Psoas muscle (tissue), 8 donors: Measurements from ENCODE around the gene C1QB. TPM values are rescaled to one million over a fixed set of nuclear protein-coding genes. Genes with fewer than 3 reads are reported as not detected.

Source experiments
- ATAC-seq, 4 donors: fragments of 200-7000 bp; cut with Tn5 transposase; one replicate each; pipeline ENCODE4 v1.9.1; 2020; ENCODE audit warnings: moderate library complexity in 3 of 4, mild to moderate bottlenecking in 2 of 4
- DNase-seq, 2 donors: peaks; one replicate each; pipeline ENCODE4 v3.0.0-alpha.2; 2020
- H3K27ac ChIP-seq: fragments of 200-600 bp; one replicate; pipeline ENCODE4 v1.8.0; 2022
- H3K27me3 ChIP-seq, 3 donors: fragments of 200-600 bp in 1 of 3; one replicate each; pipeline versions ENCODE4 v1.6.1 to v1.8.0; 2013 to 2022; ENCODE audit warnings: low read length in 2 of 3, mild to moderate bottlenecking in 2 of 3, moderate library complexity in 1 of 3; ENCODE audit not compliant: insufficient read depth in 3 of 3
- H3K36me3 ChIP-seq, 2 donors: fragments of 200-600 bp in 1 of 2; one replicate each; pipeline versions ENCODE4 v1.6.1 to v1.8.0; 2013 to 2022; ENCODE audit warnings: low read depth in 1 of 2, mild to moderate bottlenecking in 1 of 2, moderate library complexity in 1 of 2; ENCODE audit not compliant: insufficient read depth in 1 of 2
- H3K4me1 ChIP-seq: fragments of 200-600 bp; one replicate; pipeline ENCODE4 v1.8.0; 2022
- H3K4me3 ChIP-seq: fragments of 200-600 bp; one replicate; pipeline ENCODE4 v1.8.0; 2022; ENCODE audit warnings: mild to moderate bottlenecking
- H3K9me3 ChIP-seq: fragments of 200-600 bp; one replicate; pipeline ENCODE4 v1.8.0; 2022
- WGBS, 3 donors: extraction: QIAGEN DNeasy Blood & Tissue Kit; methylation state at CpG; one replicate each; pipeline versions ENCODE4 v1.1.6 to v1.1.7; 2013; 5-methylcytosine and 5-hydroxymethylcytosine counted together
- intact Hi-C, 2 donors: fragments of 100-400 bp; cut with DNase I; formaldehyde crosslinking; loops; one replicate each; pipeline versions ENCODE4 v1.11.0 to v1.14.2; 2022
- polyA plus RNA-seq, 3 donors: library from polyadenylated mRNA; stranded (reverse); fragments of 200-250 nt; gene quantifications; one replicate each; pipeline ENCODE4 v1.2.3, GENCODE V29; 2013
- total RNA-seq, 4 donors: library from RNA; stranded (reverse); fragmentation: NEBNext Ultra II Directional in 2 of 4; extraction: Animal tissue kit (Norgen Biotek cat#: 25700) in 2 of 4; gene quantifications; one replicate each; pipeline versions ENCODE4 v1.2.1 to v1.2.4, GENCODE V29; 2021 to 2023
- TF ChIP-seq, protein P1 (sequence below): fragments of 200-600 bp; IDR thresholded peaks from one replicate; pipeline ENCODE4 v1.8.0; 2022; ENCODE audit warnings: antibody characterized with exemption
- donor health status: healthy with polysubstance abuse.
- donor health status: DM: no; HTN: no; CAD: no; lungs with moderate emphysema.
- donor health status: Bipolar disorder and iron deficiency.
- donor health status: healthy.
- donor health status: DM: yes; HTN: yes; CAD: no.
- donor health status: DM: no; HTN: no; CAD: no.
- donor health status: DM: no; HTN: no; CAD: no.
- donor health status: DM: yes; HTN: yes; CAD: no.

The C1QB gene
- total and polyA plus RNA-seq, 7 donors = 14.8 to 47.6 (median 25.6) TPM

GRCh38 chr1:22628698-22629444, 24.2 kb upstream of the C1QB start:
- WGBS, 3 donors = 40 to 47% (median 41%) methylated on average over 11 of the region's 11 CpGs
- Histone ChIP-seq H3K36me3 (no peaks in the 10 kb centered on the region), H3K4me1 (no peaks in the 10 kb centered on the region), H3K4me3 (no peak overlapping the region), H3K27me3 (peaks cover 0 to 54% (median 12%) of the 10 kb centered on the region in 3 donors), H3K27ac (no peak overlapping the region), H3K9me3 (no peaks in the 10 kb centered on the region)
- intact Hi-C loops = no loop called here
- ATAC-seq = no peak
- no peak for DNase-seq
- TF ChIP-seq, protein P1, sequence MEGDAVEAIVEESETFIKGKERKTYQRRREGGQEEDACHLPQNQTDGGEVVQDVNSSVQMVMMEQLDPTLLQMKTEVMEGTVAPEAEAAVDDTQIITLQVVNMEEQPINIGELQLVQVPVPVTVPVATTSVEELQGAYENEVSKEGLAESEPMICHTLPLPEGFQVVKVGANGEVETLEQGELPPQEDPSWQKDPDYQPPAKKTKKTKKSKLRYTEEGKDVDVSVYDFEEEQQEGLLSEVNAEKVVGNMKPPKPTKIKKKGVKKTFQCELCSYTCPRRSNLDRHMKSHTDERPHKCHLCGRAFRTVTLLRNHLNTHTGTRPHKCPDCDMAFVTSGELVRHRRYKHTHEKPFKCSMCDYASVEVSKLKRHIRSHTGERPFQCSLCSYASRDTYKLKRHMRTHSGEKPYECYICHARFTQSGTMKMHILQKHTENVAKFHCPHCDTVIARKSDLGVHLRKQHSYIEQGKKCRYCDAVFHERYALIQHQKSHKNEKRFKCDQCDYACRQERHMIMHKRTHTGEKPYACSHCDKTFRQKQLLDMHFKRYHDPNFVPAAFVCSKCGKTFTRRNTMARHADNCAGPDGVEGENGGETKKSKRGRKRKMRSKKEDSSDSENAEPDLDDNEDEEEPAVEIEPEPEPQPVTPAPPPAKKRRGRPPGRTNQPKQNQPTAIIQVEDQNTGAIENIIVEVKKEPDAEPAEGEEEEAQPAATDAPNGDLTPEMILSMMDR = no peak

GRCh38 chr1:22629886-22630285, 23.1 kb upstream of the C1QB start:
- Histone ChIP-seq H3K36me3 (no peaks in the 10 kb centered on the region), H3K9me3 (no peaks in the 10 kb centered on the region), H3K27me3 (peaks cover 0 to 48% (median 14%) of the 10 kb centered on the region in 3 donors), H3K4me3 (no peak overlapping the region), H3K27ac (no peak overlapping the region), H3K4me1 (no peaks in the 10 kb centered on the region)
- intact Hi-C loops = loop anchor here in 1 of 2 donors (5.0 kb wide), 1 partner anchor 1268 kb away; no protein-coding TSS in a partner anchor
- DNase-seq (no peak), ATAC-seq (no peak)
- 26 to 46% (median 43%) methylated on average over 2 of the region's 2 CpGs for WGBS, 3 donors
- TF ChIP-seq, protein P1 = no peak

- WGBS, 3 donors = 64 to 78% (median 70%) methylated on average over 10 of the region's 10 CpGs
- H3K9me3 ChIP-seq = no peaks in the 10 kb centered on the region
- intact Hi-C loops = loop anchor here in 1 of 2 donors (5.0 kb wide), 1 partner anchor 1272 kb away; no protein-coding TSS in a partner anchor
Observed at GRCh38 chr1:22633697-22634463, 19.2 kb upstream of the C1QB start.

GRCh38 chr1:22635436-22635835, 17.6 kb upstream of the C1QB start:
- H3K27me3 ChIP-seq = peaks cover 0 to 28% (median 3%) of the 10 kb centered on the region in 3 donors
- 13 to 23% (median 20%) methylated on average over 5 to 7 of the region's 7 CpGs for WGBS, 3 donors

More at GRCh38 chr1:22633697-22634463, 19.2 kb upstream of the C1QB start:
- Histone ChIP-seq H3K27ac (no peak overlapping the region), H3K4me1 (no peaks in the 10 kb centered on the region), H3K36me3 (no peaks in the 10 kb centered on the region), H3K27me3 (peaks cover 0 to 32% (median 3%) of the 10 kb centered on the region in 3 donors), H3K4me3 (no peak overlapping the region)
- TF ChIP-seq, protein P1 = no peak
- peak in 1 of 2 donors; percentile 38 for DNase-seq
- ATAC-seq = no peak

More at GRCh38 chr1:22635436-22635835, 17.6 kb upstream of the C1QB start:
- ATAC-seq = no peak
- DNase-seq = peak in 1 of 2 donors; percentile 53
- Histone ChIP-seq H3K27ac (no peak overlapping the region), H3K9me3 (no peaks in the 10 kb centered on the region), H3K4me1 (no peaks in the 10 kb centered on the region), H3K36me3 (no peaks in the 10 kb centered on the region), H3K4me3 (no peak overlapping the region)
- intact Hi-C loops = no loop called here
- TF ChIP-seq, protein P1 = no peak
